Stimulated activated CD4-positive, alpha-beta T cell treated with anti-CD3 and anti-CD28 coated beads, Interleukin-4, amount 100 ng/mL, for 1 hour (primary cell): ENCODE measurements around the gene SYNE1.
"Not testable (repeated sequence)": the region's sequence is repeated elsewhere in the genome, so short reads cannot be mapped to it uniquely, and the experiment has no call there.

ENCODE experiments used
- DNase-seq: peaks from one replicate; pipeline ENCODE4 v3.0.0-alpha.2; 2020

SYNE1 gene

GRCh38 chr6:152478377-152479010 lies 158.7 kb downstream of the SYNE1 start:
- DNase-seq, result no peak

GRCh38 chr6:152474354-152474753 lies 162.8 kb downstream of the SYNE1 start:
- no peak for DNase-seq

- DNase-seq, result no peak
These were observed 164.8 kb downstream of the SYNE1 start for GRCh38 chr6:152472325-152472724.

- DNase-seq, result no peak
These were observed 165.5 kb downstream of the SYNE1 start for GRCh38 chr6:152471456-152472265.

GRCh38 chr6:152463164-152463563 lies 174.0 kb downstream of the SYNE1 start:
- DNase-seq, result no peak

GRCh38 chr6:152462716-152463115 lies 174.4 kb downstream of the SYNE1 start:
- DNase-seq, result no peak

- no peak for DNase-seq
These were observed 175.6 kb downstream of the SYNE1 start for GRCh38 chr6:152461556-152461955.

GRCh38 chr6:152458648-152459644 lies 178.2 kb downstream of the SYNE1 start:
- no peak for DNase-seq

- DNase-seq, result no peak
These were observed 179.1 kb downstream of the SYNE1 start for GRCh38 chr6:152457949-152458624.

DNA sequence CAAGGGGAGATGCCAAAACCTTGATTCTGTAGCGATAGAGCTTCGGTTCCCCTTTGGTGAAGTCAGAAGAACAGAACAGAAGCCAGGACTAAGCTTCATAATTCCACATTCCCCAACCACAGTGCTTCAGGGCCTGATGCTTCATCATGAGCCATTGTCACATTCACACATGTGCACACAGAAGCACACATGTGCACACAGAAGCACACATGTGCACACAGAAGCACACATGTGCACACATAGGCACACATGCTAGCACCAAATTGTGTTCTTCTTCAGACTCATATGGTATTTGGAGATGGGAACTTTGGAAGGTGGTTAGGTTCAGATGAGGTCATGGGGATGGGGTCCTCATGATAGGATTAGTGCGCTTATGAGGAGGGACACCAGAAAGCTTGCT lies 183.2 kb downstream of the SYNE1 start:
- no peak for DNase-seq

DNA sequence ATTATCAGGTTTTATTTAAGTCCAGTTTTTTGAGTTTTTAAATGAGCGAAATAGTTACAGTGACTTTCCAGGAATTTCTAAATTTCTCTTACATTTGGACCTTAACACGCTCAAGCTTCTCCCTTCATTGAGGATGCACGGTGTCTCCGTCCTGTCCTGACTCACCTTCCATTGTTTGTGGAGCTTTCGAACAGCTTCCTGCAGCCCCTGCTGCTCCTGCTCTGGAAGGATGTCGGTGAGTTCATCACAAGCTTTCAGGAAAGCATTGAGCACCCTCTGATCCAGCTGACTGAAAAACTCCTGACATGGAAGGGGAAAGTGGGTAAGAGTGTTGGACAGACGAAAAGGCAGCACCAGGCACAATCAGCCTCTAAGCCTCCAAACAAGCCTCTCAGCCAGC lies 183.7 kb downstream of the SYNE1 start:
- no peak for DNase-seq

DNA sequence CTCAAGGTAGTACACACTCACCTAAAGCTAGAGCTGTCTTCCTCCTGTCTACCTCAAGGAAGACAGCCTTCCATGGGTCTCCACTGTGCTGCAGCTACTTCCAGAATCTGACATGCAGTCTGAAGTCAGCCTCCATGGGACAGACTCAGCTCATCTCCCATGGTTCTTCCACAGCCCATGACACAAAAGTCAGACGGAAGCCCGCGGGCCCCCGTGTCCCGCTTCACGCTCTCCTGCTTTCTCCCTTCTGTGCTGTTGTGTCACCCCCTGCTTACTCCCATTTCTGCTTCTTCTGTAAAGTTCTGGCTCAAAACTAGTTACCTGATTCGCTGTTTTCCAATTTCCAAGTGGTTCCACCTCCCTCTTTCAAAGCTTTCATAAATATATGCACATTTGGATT lies 184.5 kb downstream of the SYNE1 start:
- no peak for DNase-seq

DNA sequence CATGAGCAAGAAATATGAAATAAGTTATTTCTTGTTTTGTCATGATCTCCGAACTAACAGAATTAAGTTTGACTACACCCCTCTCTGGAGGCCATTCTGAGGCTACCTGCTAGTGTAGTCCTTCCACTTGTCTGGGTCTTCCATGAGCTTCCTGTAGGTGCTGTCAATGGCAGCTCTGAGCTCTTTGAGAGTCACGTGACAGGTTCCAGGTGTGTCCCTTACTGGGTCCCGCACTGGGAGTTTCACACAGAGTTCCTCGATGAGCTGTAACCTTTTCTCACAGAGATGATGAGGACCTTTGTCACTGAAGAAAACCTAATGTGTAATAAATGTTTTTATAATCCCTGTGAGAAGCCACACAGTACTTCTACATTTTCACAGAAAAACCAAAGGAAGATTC lies 186.6 kb downstream of the SYNE1 start:
- no peak for DNase-seq

- DNase-seq, result no peak
These were observed 195.3 kb downstream of the SYNE1 start for GRCh38 chr6:152441902-152442301.

DNA sequence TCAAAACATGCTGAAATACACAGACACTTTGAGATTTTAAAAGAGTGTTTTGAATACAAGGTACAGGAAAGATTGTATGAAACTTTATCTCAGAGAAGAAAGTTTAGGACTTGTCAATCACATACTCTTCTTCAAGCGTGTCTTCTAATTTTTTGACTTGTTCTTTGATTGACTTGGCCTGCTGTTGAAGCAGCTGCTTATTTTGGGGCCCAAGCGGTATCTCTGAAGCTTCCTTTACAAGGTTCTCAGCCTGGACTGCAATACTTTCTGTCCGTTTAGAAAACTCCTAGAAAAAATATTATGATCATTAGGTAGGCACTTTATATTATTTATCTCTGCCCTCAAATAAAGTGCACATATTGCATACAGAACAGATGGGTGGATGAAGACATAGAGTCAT lies 201.3 kb downstream of the SYNE1 start:
- no peak for DNase-seq

DNA sequence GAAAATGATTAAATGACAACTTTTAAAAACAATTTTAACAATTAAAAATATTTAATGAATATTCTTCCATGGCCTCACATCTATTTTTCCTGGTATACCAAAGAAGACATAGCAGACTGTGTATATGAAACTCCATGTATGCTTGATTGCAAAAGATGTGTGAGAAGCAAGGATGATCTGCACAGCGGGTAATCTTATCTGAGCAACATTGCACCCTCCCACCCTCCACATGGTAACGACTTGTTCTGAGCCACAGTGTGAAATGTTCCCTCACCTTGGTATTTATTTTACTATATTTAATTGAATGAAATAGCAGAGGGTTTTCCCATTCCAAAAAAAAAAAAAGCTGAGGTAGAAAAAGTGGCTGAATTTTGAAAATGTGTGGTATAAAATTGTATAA lies 204.4 kb downstream of the SYNE1 start:
- no peak for DNase-seq

- DNase-seq, result no peak
These were observed 209.0 kb downstream of the SYNE1 start for GRCh38 chr6:152428126-152428525.

DNA sequence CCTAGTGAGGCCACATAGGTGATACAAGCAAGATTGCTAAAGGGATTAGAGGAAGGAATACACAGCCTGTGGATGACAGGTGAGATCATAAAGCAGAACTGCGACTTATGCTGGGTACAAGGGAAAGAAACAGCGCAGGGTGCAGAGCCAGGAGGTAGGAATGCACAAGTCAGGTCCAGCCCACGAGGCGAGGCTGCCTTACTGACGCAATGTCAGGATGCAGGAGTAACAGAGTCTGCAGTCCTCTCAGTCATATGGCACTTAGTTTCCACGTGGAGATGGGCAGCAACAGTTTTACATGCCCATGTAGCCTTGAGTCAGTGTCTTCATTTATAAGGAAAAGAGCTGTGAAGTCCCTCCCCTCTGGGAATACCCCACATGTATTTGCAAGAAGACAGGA lies 210.9 kb downstream of the SYNE1 start:
- DNase-seq, result no peak

DNA sequence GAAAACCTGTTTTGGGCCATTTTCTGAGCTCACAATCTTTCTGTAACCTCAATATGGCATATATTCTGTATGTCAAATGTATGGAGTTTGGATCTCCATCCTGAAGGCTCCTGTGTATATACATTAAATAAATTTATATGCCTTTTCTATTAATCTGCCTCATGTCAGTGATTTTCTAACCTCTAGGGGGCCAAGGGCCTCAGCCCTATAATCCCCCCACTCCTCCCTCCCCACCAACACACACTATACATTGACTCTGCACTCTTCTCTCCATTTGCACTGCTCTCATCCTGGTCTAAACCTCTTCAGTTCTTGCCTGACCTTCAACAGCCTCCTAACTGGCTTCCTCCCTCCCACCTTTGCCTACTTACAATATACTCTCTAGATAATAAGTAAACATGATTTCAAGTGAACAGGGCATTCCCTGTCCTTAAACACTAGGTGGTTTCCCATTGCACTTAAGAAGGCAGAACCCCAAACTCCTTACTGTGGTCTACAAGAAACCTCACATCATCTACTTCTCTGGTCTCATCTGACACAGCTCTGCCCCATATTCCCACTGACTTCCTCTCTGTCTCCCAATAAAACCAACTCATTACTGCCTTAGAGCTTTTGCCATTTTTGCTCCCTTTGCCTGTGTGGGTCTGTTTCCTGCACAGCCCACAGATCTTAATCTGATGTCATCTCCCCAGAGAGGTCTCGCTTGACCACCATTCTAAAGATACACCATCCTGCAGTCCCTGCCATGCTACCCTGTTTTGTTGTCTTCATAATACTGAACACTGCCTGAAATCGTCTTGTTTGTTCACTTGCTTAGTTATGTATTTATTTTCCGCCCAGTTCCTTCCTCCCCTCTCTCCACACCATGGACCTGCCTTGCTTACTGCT lies 213.7 kb downstream of the SYNE1 start:
- DNase-seq, result no peak

GRCh38 chr6:152421496-152421895 lies 215.7 kb downstream of the SYNE1 start:
- not testable (repeated sequence) for DNase-seq

DNA sequence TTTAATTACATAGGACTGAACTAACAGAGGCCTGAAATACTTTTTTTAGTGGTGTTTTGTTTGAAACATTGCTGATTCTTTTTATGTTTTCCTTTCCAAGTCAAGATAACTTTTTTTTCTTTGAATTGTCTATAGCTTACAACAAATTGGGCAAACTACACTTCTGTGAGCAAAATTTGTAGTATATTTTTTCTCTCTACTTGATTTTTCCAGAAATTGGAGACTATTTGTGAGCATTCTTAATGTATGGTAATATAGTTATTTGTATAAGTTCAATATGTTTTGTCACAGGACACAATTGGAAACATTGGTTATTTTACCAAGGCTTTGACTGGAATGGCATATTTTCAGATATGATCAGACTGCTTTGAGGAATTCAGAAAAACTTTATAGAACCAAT lies 216.5 kb downstream of the SYNE1 start:
- no peak for DNase-seq

DNA sequence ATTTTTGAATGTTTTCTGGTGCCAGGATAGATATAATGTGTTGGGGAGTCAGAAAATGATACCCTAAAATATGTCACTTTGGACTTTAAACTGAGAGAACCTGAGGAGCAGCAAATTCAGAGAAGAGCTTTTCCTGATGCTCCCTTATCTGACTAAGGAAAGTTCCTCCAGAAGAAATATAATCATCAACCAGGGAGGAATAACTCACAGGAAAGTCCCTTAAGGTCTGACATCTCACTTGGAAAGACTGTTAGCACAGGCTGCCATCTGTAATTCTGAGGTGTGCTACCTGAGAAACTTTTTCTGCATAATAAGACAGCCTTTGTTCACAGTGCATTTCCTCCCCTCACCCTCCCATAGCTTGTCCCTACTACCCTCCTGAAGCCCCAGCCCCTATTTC lies 218.6 kb downstream of the SYNE1 start:
- no peak for DNase-seq
